ENCODE results near the gene PAF1. TPM values are rescaled to one million over a fixed set of nuclear protein-coding genes. Genes with fewer than 3 reads are reported as not detected.

Gene PAF1
- total RNA-seq, 4 donors from 2014 or later, result 21.8 to 65.6 (median 33.7) TPM

DNA sequence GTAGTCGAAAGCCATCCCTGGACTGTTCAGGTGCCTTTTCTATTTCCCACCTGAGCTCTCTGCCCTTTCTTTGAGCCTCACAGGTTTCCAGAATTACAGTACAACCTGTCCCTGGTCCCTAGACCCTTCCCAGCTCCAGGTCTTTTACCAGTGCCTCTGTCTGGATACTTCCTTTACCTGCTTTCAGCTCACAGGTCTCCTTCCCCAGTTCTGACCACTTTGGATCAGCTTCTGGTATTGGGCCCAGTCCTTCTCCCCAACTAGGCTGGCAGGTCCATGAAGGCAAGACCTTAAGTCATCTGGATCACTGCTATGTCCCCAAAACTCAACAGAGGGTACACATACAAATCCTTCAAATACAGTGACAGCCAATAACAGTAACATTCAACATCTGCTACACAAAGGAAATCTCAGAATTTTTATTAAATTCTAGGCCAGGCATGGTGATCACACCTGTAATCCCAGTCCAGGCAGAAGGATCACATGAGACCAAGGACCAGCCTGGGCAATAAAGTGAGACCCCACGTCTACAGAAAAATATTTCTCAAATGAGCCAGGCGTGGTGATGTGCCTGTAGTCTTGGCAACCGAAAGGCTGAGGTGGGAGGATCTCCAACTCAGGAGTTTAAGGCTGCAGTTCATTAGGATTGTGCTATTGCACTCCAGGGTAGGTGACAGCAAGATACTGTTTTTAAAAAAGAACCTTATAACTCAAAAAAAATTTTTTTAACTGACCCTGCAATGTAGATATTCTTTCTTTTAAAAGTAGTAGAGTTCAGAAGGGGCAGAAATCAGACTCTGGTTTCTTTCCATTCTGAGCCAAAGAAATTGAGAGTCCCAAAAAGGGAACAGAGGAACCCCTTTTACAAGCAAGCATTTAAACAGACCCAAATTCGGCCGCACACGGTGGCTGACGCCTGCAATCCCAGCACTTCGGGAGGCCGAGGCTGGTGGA lies 43.5 kb upstream of the PAF1 start:
- no peaks in the 10 kb centered on the region for H3K9me3 ChIP-seq
- no peaks in the 10 kb centered on the region for H3K27me3 ChIP-seq
- no peaks in the 10 kb centered on the region for H3K36me3 ChIP-seq
- TF ChIP-seq POLR2A (IDR thresholded peaks at IDR 0.05), result no peak
- TF ChIP-seq, protein P1, sequence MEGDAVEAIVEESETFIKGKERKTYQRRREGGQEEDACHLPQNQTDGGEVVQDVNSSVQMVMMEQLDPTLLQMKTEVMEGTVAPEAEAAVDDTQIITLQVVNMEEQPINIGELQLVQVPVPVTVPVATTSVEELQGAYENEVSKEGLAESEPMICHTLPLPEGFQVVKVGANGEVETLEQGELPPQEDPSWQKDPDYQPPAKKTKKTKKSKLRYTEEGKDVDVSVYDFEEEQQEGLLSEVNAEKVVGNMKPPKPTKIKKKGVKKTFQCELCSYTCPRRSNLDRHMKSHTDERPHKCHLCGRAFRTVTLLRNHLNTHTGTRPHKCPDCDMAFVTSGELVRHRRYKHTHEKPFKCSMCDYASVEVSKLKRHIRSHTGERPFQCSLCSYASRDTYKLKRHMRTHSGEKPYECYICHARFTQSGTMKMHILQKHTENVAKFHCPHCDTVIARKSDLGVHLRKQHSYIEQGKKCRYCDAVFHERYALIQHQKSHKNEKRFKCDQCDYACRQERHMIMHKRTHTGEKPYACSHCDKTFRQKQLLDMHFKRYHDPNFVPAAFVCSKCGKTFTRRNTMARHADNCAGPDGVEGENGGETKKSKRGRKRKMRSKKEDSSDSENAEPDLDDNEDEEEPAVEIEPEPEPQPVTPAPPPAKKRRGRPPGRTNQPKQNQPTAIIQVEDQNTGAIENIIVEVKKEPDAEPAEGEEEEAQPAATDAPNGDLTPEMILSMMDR (IDR thresholded peaks at IDR 0.05), result no peak
- no peak for DNase-seq
- peak overlapping the region; percentile 91 to 93 for H3K4me3 ChIP-seq
- intact Hi-C loops (cut with DNase I; ENCODE audit: low total_unique reads), result no loop called here
- peak overlapping the region; percentile 86 to 88 for H3K27ac ChIP-seq
- H3K4me1 ChIP-seq, result peaks cover 0 to 17% of the 10 kb centered on the region in 2 donors

DNA sequence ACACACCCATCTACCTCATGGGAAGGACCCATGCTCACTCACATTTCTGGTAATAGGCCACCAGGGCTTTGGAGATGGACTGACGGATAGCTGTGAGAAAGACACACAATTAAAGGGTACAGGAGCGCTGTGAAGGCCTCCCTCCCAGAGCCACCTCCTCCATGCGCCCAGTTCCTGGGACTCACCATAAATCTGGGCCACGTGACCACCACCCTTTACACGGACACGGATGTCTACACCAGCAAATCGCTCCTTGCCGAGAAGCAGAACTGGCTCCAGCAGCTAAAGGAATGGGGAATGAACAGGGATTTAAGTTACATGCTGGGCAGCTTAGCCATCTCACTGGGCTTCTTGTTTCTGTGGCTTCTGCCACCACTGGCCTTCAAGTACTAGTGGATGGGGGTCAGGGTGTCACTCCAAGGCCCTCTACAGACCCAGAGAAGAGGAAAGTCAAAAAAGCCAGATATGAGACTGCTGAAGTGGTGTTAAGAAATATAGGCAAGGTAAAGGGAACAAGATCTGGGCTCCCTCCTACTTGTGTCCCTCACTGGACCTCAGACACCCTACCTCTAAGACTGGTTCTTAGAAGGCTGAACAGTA lies 42.7 kb upstream of the PAF1 start:
- DNase-seq, result no peak
- no peak for TF ChIP-seq POLR2A (IDR thresholded peaks at IDR 0.05)
- TF ChIP-seq, protein P1 (IDR thresholded peaks at IDR 0.05), result no peak
- intact Hi-C loops (cut with DNase I; ENCODE audit: low total_unique reads), result no loop called here
- Histone ChIP-seq H3K4me3 (no peak overlapping the region), H3K36me3 (no peaks in the 10 kb centered on the region), H3K4me1 (peaks cover 6 to 23% of the 10 kb centered on the region in 2 donors), H3K27me3 (no peaks in the 10 kb centered on the region), H3K9me3 (no peaks in the 10 kb centered on the region), H3K27ac (peak overlapping the region in 1 of 2 donors; percentile 88)

DNA sequence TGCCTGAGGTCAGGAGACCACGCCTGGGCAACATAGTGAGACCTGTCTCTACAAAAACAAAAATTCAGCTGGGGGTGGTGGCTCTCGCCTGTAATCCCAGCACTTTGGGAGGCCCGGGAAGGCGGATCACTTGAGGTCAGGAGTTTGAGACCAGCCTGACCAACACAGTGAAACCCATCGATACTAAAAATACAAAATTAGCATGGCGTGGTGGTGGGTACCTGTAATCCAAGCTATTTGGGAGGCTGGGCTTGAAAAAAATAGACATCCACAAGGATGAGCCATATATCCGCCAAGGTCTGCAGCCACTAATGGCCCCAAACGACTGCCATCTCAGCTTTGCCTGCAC lies 41.7 kb upstream of the PAF1 start:
- H3K4me1 ChIP-seq, result peaks cover 6 to 25% of the 10 kb centered on the region in 2 donors
- no peak overlapping the region for H3K27ac ChIP-seq
- TF ChIP-seq, protein P1 (IDR thresholded peaks at IDR 0.05), result no peak
- TF ChIP-seq POLR2A (IDR thresholded peaks at IDR 0.05), result no peak
- no peak overlapping the region for H3K4me3 ChIP-seq
- no peak for DNase-seq
- H3K27me3 ChIP-seq, result no peaks in the 10 kb centered on the region
- H3K36me3 ChIP-seq, result no peaks in the 10 kb centered on the region
- H3K9me3 ChIP-seq, result no peaks in the 10 kb centered on the region
- intact Hi-C loops (cut with DNase I; ENCODE audit: low total_unique reads), result no loop called here

DNA sequence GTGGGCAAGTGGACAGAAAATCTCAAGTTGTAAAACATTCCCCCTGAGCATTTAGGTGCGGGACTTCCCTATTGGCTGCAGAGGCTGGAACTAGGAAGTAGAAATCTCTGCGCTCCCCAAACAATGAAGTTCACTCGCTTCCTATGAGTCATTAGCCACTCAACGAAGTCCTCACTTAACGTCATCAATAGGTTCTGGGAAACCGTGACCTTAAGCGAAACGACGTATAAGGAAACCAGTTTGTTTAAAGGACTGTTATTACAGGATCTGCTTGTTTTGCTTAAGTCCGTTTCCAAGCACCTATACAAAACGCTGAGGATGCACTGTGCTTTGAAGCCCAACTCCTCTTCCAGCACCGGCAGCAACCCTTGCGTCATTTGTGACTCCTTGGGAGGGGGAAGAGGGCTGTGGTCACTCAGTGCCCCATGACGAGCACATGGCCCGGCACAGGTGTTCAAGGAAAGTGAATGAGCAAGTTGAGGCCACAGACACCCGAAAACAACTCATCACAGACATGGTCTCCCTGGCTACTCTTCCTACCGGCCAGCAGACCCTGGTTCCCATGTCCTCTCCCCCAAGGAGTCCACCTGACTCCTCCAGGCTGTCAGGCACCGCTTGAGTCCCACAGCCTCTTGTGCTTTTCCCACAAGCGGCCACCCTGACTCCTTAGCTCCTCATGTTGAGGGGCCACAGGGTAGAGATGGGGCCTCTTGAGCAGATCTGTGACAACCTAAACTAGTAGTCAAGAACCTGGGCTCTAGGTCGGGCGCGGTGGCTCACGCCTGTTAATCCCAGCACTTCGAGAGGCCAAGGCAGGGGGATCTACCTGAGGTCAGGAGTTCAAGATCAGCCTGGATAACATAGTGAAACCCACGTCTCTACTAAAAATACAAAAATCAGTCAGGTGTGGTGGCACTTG lies 40.0 kb upstream of the PAF1 start:
- DNase-seq, result no peak
- TF ChIP-seq, protein P1 (IDR thresholded peaks at IDR 0.05), result no peak
- peak in 1 of 2 donors; percentile 31 for TF ChIP-seq POLR2A (IDR thresholded peaks at IDR 0.05)
- intact Hi-C loops (cut with DNase I; ENCODE audit: low total_unique reads), result no loop called here

More for the DNA sequence above, 40.0 kb upstream of the PAF1 start:
- peaks cover 6 to 21% of the 10 kb centered on the region in 2 donors for H3K4me1 ChIP-seq
- H3K9me3 ChIP-seq, result no peaks in the 10 kb centered on the region
- H3K27ac ChIP-seq, result peak overlapping the region; percentile 38 to 52
- no peaks in the 10 kb centered on the region for H3K27me3 ChIP-seq
- H3K4me3 ChIP-seq, result no peak overlapping the region
- H3K36me3 ChIP-seq, result no peaks in the 10 kb centered on the region

All from uterus (tissue), 4 donors.